ENCODE measurements around the gene TCFL5.

GRCh38 chr20:62855120-62855519, 6.5 kb downstream of the TCFL5 start:
- TF ChIP-seq CTCF (conservative IDR thresholded peaks at IDR 0.05), result no peak
- no peak for TF ChIP-seq EZH2 (IDR thresholded peaks at IDR 0.05; ENCODE audit: low read depth)
